ENCODE results near the gene RGS21. TPM values are rescaled to one million over a fixed set of nuclear protein-coding genes. Genes with fewer than 3 reads are reported as not detected.

The RGS21 gene
- total and polyA plus RNA-seq, 4 experiments from 2014 or later = not detected

GRCh38 chr1:192351550-192351949, 34.8 kb downstream of the RGS21 start:
- Mint-ChIP-seq H3K4me3 (no peak overlapping the region), H3K9me3 (no peaks in the 10 kb centered on the region), H3K36me3 (no peaks in the 10 kb centered on the region), H3K4me1 (no peaks in the 10 kb centered on the region), H3K27me3 (peaks cover 0 to 1% of the 10 kb centered on the region in 2 donors), H3K27ac (no peak overlapping the region)
- Histone ChIP-seq H3K27me3 (ENCODE audit: insufficient read depth, low read length) (no peaks in the 10 kb centered on the region), H3K4me3 (ENCODE audit: low read length in 2 of 2) (no peak overlapping the region), H3K27ac (ENCODE audit: low read depth, low read length) (no peak overlapping the region), H3K36me3 (ENCODE audit: insufficient read depth, low read length) (no peaks in the 10 kb centered on the region), H3K9me3 (ENCODE audit: control insufficient read depth in 1 of 2, low read length in 2 of 2) (no peaks in the 10 kb centered on the region), H3K4me1 (ENCODE audit: insufficient read depth, low read length) (no peaks in the 10 kb centered on the region)
- intact Hi-C loops (cut with micrococcal nuclease) = no loop called here
- no peak for DNase-seq
- CTCF ChIA-PET (ENCODE audit: partially characterized antibody) = no interaction called here
- POLR2A ChIA-PET (ENCODE audit: partially characterized antibody) = no interaction called here

GRCh38 chr1:192357924-192358323, 41.1 kb downstream of the RGS21 start:
- Mint-ChIP-seq H3K4me1 (no peaks in the 10 kb centered on the region), H3K36me3 (no peaks in the 10 kb centered on the region), H3K27me3 (no peaks in the 10 kb centered on the region), H3K4me3 (no peak overlapping the region), H3K9me3 (peaks cover 0 to 1% (median 0%) of the 10 kb centered on the region in 8 donors), H3K27ac (no peak overlapping the region)
- no peaks in the 10 kb centered on the region for H3K27me3 ChIP-seq (ENCODE audit: insufficient read depth, low read length)
- intact Hi-C loops (cut with micrococcal nuclease) = no loop called here
- no peaks in the 10 kb centered on the region for H3K4me1 ChIP-seq (ENCODE audit: insufficient read depth, low read length)
- H3K27ac ChIP-seq (ENCODE audit: low read depth, low read length) = no peak overlapping the region
- ChIA-PET POLR2A (ENCODE audit: partially characterized antibody) (no interaction called here), CTCF (ENCODE audit: partially characterized antibody) (no interaction called here)
- H3K4me3 ChIP-seq (ENCODE audit: low read length in 2 of 2) = no peak overlapping the region
- H3K36me3 ChIP-seq (ENCODE audit: insufficient read depth, low read length) = no peaks in the 10 kb centered on the region
- H3K9me3 ChIP-seq (ENCODE audit: control insufficient read depth in 1 of 2, low read length in 2 of 2) = no peaks in the 10 kb centered on the region
- DNase-seq = no peak

GRCh38 chr1:192358402-192358801, 41.6 kb downstream of the RGS21 start:
- POLR2A ChIA-PET (ENCODE audit: partially characterized antibody) = no interaction called here

GRCh38 chr1:192358822-192359221, 42.0 kb downstream of the RGS21 start:
- H3K9me3 ChIP-seq (ENCODE audit: control insufficient read depth in 1 of 2, low read length in 2 of 2) = no peaks in the 10 kb centered on the region
- H3K9me3 Mint-ChIP-seq = peaks cover 0 to 1% (median 0%) of the 10 kb centered on the region in 8 donors
- H3K27ac Mint-ChIP-seq = no peak overlapping the region
- intact Hi-C loops (cut with micrococcal nuclease) = no loop called here
- no peak overlapping the region for H3K27ac ChIP-seq (ENCODE audit: low read depth, low read length)
- no peaks in the 10 kb centered on the region for H3K36me3 ChIP-seq (ENCODE audit: insufficient read depth, low read length)
- H3K4me1 Mint-ChIP-seq = no peaks in the 10 kb centered on the region
- no peaks in the 10 kb centered on the region for H3K36me3 Mint-ChIP-seq
- no peaks in the 10 kb centered on the region for H3K4me1 ChIP-seq (ENCODE audit: insufficient read depth, low read length)
- POLR2A ChIA-PET (ENCODE audit: partially characterized antibody) = no interaction called here
- CTCF ChIA-PET (ENCODE audit: partially characterized antibody) = no interaction called here
- H3K27me3 ChIP-seq (ENCODE audit: insufficient read depth, low read length) = no peaks in the 10 kb centered on the region
- H3K4me3 ChIP-seq (ENCODE audit: low read length in 2 of 2) = no peak overlapping the region
- no peak overlapping the region for H3K4me3 Mint-ChIP-seq
- H3K27me3 Mint-ChIP-seq = no peaks in the 10 kb centered on the region
- DNase-seq = no peak

More at GRCh38 chr1:192358402-192358801, 41.6 kb downstream of the RGS21 start:
- Histone ChIP-seq H3K4me3 (ENCODE audit: low read length in 2 of 2) (no peak overlapping the region), H3K4me1 (ENCODE audit: insufficient read depth, low read length) (no peaks in the 10 kb centered on the region), H3K36me3 (ENCODE audit: insufficient read depth, low read length) (no peaks in the 10 kb centered on the region), H3K9me3 (ENCODE audit: control insufficient read depth in 1 of 2, low read length in 2 of 2) (no peaks in the 10 kb centered on the region), H3K27ac (ENCODE audit: low read depth, low read length) (no peak overlapping the region), H3K27me3 (ENCODE audit: insufficient read depth, low read length) (no peaks in the 10 kb centered on the region)
- intact Hi-C loops (cut with micrococcal nuclease) = no loop called here
- Mint-ChIP-seq H3K27me3 (no peaks in the 10 kb centered on the region), H3K4me3 (no peak overlapping the region), H3K4me1 (no peaks in the 10 kb centered on the region), H3K9me3 (peaks cover 0 to 1% (median 0%) of the 10 kb centered on the region in 8 donors), H3K36me3 (no peaks in the 10 kb centered on the region), H3K27ac (no peak overlapping the region)
- CTCF ChIA-PET (ENCODE audit: partially characterized antibody) = no interaction called here
- DNase-seq = no peak

GRCh38 chr1:192363177-192363576, 46.4 kb downstream of the RGS21 start:
- no peak overlapping the region for H3K4me3 ChIP-seq (ENCODE audit: low read length in 2 of 2)
- H3K36me3 ChIP-seq (ENCODE audit: insufficient read depth, low read length) = no peaks in the 10 kb centered on the region
- POLR2A ChIA-PET (ENCODE audit: partially characterized antibody) = no interaction called here
- Mint-ChIP-seq H3K4me3 (no peak overlapping the region), H3K36me3 (no peaks in the 10 kb centered on the region), H3K4me1 (no peaks in the 10 kb centered on the region), H3K27ac (no peak overlapping the region), H3K27me3 (no peaks in the 10 kb centered on the region), H3K9me3 (no peaks in the 10 kb centered on the region)
- CTCF ChIA-PET (ENCODE audit: partially characterized antibody) = no interaction called here
- H3K27ac ChIP-seq (ENCODE audit: low read depth, low read length) = no peak overlapping the region
- H3K27me3 ChIP-seq (ENCODE audit: insufficient read depth, low read length) = no peaks in the 10 kb centered on the region
- DNase-seq = no peak
- intact Hi-C loops (cut with micrococcal nuclease) = no loop called here
- H3K4me1 ChIP-seq (ENCODE audit: insufficient read depth, low read length) = no peaks in the 10 kb centered on the region
- H3K9me3 ChIP-seq (ENCODE audit: control insufficient read depth in 1 of 2, low read length in 2 of 2) = no peaks in the 10 kb centered on the region

GRCh38 chr1:192367436-192367835, 50.6 kb downstream of the RGS21 start:
- Mint-ChIP-seq H3K36me3 (no peaks in the 10 kb centered on the region), H3K4me3 (no peak overlapping the region), H3K27ac (no peak overlapping the region), H3K9me3 (no peaks in the 10 kb centered on the region), H3K4me1 (no peaks in the 10 kb centered on the region), H3K27me3 (no peaks in the 10 kb centered on the region)
- Histone ChIP-seq H3K9me3 (ENCODE audit: control insufficient read depth in 1 of 2, low read length in 2 of 2) (no peaks in the 10 kb centered on the region), H3K27ac (ENCODE audit: low read depth, low read length) (no peak overlapping the region), H3K27me3 (ENCODE audit: insufficient read depth, low read length) (no peaks in the 10 kb centered on the region), H3K4me1 (ENCODE audit: insufficient read depth, low read length) (no peaks in the 10 kb centered on the region), H3K36me3 (ENCODE audit: insufficient read depth, low read length) (no peaks in the 10 kb centered on the region), H3K4me3 (ENCODE audit: low read length in 2 of 2) (no peak overlapping the region)
- DNase-seq = no peak
- intact Hi-C loops (cut with micrococcal nuclease) = no loop called here
- CTCF ChIA-PET (ENCODE audit: partially characterized antibody) = no interaction called here
- POLR2A ChIA-PET (ENCODE audit: partially characterized antibody) = no interaction called here

- no peaks in the 10 kb centered on the region for H3K36me3 Mint-ChIP-seq
- Histone ChIP-seq H3K9me3 (ENCODE audit: control insufficient read depth in 1 of 2, low read length in 2 of 2) (no peaks in the 10 kb centered on the region), H3K36me3 (ENCODE audit: insufficient read depth, low read length) (no peaks in the 10 kb centered on the region), H3K27ac (ENCODE audit: low read depth, low read length) (no peak overlapping the region), H3K27me3 (ENCODE audit: insufficient read depth, low read length) (no peaks in the 10 kb centered on the region), H3K4me1 (ENCODE audit: insufficient read depth, low read length) (no peaks in the 10 kb centered on the region), H3K4me3 (ENCODE audit: low read length in 2 of 2) (no peak overlapping the region)
- H3K4me3 Mint-ChIP-seq = no peak overlapping the region
- CTCF ChIA-PET (ENCODE audit: partially characterized antibody) = no interaction called here
- no peak overlapping the region for H3K27ac Mint-ChIP-seq
- POLR2A ChIA-PET (ENCODE audit: partially characterized antibody) = no interaction called here
- peaks cover 0 to 3% of the 10 kb centered on the region in 2 donors for H3K27me3 Mint-ChIP-seq
- no peaks in the 10 kb centered on the region for H3K9me3 Mint-ChIP-seq
- H3K4me1 Mint-ChIP-seq = no peaks in the 10 kb centered on the region
- intact Hi-C loops (cut with micrococcal nuclease) = no loop called here
- DNase-seq = no peak
These were observed 58.5 kb downstream of the RGS21 start for GRCh38 chr1:192375306-192375705.

GRCh38 chr1:192376374-192376773, 59.6 kb downstream of the RGS21 start:
- Histone ChIP-seq H3K27me3 (ENCODE audit: insufficient read depth, low read length) (no peaks in the 10 kb centered on the region), H3K27ac (ENCODE audit: low read depth, low read length) (no peak overlapping the region), H3K9me3 (ENCODE audit: control insufficient read depth in 1 of 2, low read length in 2 of 2) (no peaks in the 10 kb centered on the region), H3K36me3 (ENCODE audit: insufficient read depth, low read length) (no peaks in the 10 kb centered on the region), H3K4me1 (ENCODE audit: insufficient read depth, low read length) (no peaks in the 10 kb centered on the region), H3K4me3 (ENCODE audit: low read length in 2 of 2) (no peak overlapping the region)
- no peak overlapping the region for H3K4me3 Mint-ChIP-seq
- H3K27me3 Mint-ChIP-seq = peaks cover 0 to 5% of the 10 kb centered on the region in 2 donors
- CTCF ChIA-PET (ENCODE audit: partially characterized antibody) = no interaction called here
- intact Hi-C loops (cut with micrococcal nuclease) = no loop called here
- no peak for DNase-seq
- no peaks in the 10 kb centered on the region for H3K36me3 Mint-ChIP-seq
- no peak overlapping the region for H3K27ac Mint-ChIP-seq
- H3K4me1 Mint-ChIP-seq = no peaks in the 10 kb centered on the region
- H3K9me3 Mint-ChIP-seq = no peaks in the 10 kb centered on the region
- POLR2A ChIA-PET (ENCODE audit: partially characterized antibody) = no interaction called here
